Right lung (tissue), 5 donors: ENCODE results near the gene UROC1. TPM values are rescaled to one million over a fixed set of nuclear protein-coding genes. Genes with fewer than 3 reads are reported as not detected.

Experiments
- DNase-seq, 2 donors: peaks; one replicate each; pipeline ENCODE4 v3.0.0-alpha.2; 2013
- polyA plus RNA-seq, 5 donors: library from polyadenylated mRNA; unstranded; fragments of 120-200 nt; gene quantifications; one replicate each; pipeline versions ENCODE4 v1.2.1 to v1.2.3, GENCODE V29; 2013; ENCODE audit warnings: inconsistent platforms in 1 of 5, low replicate concordance in 1 of 5; ENCODE audit not compliant: insufficient read length in 5 of 5, insufficient read depth in 1 of 5

Gene UROC1
- polyA plus RNA-seq, 5 donors: 0.08 to 0.23 (median 0.17) TPM; not detected in 1

- no peak for DNase-seq
These were observed 56.0 kb downstream of the UROC1 start for GRCh38 chr3:126461450-126462070.

- no peak for DNase-seq
These were observed 57.2 kb downstream of the UROC1 start for GRCh38 chr3:126460381-126460780.

DNA sequence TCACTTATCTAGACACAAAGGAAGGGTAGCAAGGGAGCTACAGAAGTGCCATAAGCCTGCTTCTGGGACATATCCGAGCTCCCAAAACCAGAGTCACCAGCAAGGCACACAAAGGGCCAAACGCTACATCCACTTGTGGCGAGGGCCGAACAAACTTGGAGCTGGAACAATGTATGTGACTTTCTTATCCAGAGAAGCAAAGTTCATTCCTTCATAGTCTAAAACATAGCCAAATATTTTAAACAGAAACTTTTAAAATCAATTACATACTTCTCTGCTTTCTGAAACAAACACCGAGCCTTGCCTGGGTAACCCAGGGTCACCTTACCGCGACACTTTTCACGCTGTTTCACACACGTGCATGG lies 57.8 kb downstream of the UROC1 start:
- no peak for DNase-seq

GRCh38 chr3:126459111-126459762 lies 58.3 kb downstream of the UROC1 start:
- DNase-seq: no peak

GRCh38 chr3:126456766-126457388 lies 60.7 kb downstream of the UROC1 start:
- DNase-seq: no peak

GRCh38 chr3:126456211-126456610 lies 61.4 kb downstream of the UROC1 start:
- no peak for DNase-seq

DNA sequence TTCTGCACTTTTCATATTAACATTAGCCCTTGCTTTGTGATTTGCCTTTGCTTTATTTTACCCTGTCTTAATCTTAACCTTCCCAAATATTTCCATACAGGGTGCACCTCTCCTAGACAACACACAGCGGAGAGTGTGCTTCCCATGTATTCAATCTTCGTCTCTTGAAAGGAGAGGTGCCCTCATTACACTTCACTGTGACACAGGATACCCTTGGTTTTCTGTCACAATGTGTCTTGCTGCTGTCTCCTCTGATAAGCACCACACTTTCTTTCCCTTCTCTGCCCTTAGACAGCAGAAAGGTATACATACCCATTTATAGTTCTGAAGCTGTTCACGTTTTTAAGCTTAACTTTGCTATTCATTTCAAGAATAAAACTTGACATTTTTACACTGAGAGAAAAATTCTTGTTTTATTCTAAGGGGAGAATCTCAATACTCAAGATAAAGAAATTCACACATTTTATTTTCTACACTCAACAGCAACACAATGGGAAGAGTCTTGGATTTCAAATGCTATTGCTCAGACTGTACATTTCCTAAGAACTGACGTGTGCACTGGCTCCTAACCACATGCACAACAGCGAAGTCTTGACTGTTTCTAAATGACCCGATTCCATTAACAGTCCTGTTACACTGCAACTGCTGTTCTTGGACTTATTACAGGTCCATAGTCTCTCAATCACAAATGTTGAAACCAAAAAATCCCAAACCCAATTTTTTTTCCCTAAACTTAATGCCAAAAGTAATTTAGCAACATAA lies 63.0 kb downstream of the UROC1 start:
- no peak for DNase-seq

DNA sequence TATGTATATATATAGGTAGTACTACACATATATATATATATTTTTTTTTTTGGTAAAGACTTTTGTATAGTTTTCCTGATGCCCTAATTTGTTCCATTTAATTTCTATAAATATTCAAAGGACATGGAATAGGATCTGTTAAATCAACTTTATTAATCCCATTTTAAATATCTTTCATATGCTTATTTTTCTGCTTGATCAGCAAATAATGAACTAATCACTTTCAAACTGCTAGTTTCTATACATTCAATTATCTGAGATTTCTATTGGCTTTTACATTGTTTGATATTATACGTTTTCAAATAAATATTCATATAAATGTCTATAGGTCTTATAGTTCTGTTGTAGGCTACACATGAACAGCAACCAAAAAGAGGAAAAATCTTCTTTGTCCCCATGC lies 63.5 kb downstream of the UROC1 start:
- DNase-seq: no peak

DNA sequence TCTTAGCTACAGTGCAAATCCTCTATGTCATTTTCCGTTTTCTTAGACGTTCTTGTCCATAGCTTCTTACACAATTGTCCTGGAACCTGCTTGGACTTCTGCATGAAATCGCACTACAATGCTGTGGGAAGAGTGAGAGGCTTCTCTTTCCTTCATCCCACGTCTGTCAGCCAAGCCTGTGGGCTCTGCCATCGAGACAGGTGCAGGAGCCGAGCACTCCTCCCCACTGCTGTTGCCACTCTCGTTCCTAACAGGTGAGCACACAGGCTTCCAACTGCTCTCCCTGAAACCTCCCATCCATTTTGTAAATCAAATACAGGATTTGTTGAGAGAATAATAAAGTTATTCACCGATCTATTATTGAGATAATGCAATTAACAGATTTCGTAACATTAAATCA lies 65.4 kb downstream of the UROC1 start:
- DNase-seq: no peak

DNA sequence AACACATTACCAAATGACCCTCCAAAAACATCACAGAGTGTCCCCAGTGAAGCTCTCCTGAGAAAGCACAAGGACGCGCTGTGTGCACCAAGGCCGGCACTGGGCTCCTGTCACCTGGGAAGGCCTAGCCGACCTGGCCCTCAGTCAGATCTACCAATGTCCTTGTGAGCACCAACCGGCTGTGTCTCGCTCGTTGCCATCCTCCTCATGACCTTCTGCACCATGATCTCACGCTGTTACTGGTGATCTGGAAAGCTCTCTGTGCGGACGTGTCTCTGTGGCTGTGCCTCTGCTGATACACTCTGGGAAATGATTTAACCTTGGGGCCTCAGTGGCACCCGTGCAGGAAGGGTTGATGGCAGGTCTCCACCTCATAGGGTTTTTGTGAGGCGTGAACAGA lies 66.1 kb downstream of the UROC1 start:
- no peak for DNase-seq

- DNase-seq: no peak
These were observed 66.8 kb downstream of the UROC1 start for GRCh38 chr3:126450744-126451143.

DNA sequence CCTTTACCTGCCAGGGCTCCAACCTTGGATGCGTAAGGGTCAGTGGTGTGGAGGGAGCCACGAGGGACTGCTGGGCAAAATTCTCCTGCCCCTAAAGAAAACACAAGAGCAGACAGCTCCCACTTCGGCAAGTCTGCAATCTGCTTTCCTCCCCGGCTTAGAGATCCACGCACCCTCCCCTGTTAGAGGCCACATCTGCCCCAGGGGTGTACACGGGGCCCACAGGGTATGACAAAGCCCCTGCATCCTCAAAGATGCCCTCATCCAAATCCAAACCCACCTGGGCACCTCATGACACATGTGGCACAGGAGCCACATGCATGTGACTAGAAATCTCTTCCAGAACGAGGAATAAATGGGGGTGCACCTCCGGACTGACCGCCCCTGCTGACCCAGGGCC lies 67.4 kb downstream of the UROC1 start:
- no peak for DNase-seq

DNA sequence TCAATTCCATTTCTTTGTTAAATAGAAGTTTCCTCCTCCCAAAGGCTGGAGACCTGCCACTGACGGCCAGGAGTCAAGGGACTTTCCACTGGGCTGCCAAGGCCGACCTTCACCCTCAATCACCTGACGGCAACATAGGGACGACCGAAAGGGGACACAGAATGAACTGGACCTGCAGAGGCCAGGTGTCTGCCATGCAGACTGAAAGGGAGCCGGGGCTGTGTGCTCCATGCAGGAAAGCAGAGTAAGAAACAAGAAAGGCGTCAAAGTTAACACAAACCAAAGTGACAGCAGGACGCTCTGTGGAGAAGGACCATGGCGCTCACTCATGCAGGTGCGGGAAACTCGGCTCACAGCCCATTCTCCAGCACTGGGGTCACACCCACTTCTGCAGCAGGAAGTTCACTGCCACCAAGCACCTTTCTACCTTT lies 67.9 kb downstream of the UROC1 start:
- no peak for DNase-seq

DNA sequence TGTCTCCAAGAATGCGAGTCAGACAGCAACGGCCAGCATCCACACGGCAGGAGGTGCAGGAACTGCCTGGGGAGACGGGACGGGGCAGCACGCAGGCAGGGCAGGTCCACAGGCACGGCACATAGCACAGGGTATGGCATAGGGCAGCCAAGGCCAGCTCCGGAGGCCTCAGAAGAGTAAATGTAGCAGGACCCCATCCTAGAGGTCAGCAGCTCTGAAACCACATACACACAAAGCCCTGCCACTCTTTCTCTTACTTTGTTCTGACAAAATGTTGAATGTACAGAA lies 68.7 kb downstream of the UROC1 start:
- no peak for DNase-seq

DNA sequence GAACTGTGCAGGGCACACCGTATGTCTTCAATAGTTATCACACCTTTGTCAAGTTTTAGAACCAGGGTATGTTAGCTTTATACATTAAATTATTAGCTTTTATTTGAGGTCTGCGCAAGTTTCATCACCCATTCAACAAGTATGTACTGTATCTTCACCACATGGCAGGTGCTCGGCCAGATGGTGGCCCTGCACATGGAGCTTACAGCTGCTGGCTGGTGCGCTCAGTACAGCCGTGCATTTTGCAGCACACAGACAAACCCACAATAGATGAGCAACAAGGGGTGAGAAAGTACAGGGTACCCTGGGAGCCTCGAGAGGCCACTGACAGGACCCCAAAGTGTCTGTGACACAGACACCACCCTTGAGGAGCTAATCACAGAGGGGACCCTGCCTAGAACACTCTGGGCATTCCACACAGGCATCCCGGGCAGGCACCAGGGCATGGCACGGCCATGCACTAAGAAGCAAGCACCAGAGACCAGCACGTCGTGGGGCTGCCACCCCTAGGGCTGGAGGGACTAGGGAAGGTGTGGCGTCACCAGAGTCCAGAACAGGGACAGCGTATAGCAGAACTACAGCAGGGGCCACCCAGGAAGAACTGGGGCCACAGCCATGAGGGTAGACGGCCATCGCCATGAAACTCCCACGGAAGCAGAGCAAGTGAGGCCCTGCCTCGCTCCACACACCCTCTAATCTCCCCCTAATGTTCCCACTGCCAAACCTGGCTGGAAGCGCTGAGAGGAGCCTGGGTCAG lies 69.3 kb downstream of the UROC1 start:
- no peak for DNase-seq

GRCh38 chr3:126447456-126448106 lies 70.0 kb downstream of the UROC1 start:
- no peak for DNase-seq

- DNase-seq: no peak
These were observed 70.8 kb downstream of the UROC1 start for GRCh38 chr3:126446791-126447190.

DNA sequence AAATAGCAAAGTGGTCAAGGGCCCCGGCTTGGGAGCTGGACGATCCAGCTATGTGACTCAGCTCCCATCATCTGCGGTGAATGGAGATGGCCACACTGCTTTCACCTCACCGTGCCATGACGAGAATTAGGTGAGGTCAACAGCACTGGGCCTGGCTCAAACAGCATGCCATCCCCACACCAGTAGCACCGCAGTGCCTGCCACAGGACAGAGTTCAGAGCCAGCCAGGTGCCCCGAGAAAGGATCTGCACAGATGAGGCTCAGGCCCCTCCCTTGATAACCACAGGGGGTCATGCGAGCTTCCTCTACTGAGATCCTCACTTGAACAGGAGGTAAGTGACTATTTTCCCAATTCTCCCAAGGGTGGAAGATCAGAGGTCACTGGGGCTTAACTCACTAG lies 71.3 kb downstream of the UROC1 start:
- no peak for DNase-seq

DNA sequence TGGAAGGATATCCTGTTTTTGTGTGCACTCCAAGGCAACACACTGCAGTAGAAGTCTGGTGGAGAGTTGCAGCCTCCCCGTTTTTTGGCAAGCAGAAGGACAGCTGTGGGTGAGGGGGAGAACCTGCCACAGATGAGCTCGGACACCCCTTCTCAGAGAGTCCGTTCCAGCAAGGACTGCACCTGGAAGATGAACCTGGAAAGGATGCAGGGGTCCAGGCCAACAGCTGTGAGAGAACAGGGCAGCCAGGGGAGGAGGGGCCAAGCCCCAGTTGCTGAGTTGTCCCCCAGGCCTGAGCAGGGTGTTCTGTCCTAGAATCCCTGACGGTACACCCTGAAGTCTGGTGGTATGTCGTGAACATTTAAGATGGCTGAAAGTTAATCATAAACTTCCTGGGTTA lies 72.1 kb downstream of the UROC1 start:
- no peak for DNase-seq

DNA sequence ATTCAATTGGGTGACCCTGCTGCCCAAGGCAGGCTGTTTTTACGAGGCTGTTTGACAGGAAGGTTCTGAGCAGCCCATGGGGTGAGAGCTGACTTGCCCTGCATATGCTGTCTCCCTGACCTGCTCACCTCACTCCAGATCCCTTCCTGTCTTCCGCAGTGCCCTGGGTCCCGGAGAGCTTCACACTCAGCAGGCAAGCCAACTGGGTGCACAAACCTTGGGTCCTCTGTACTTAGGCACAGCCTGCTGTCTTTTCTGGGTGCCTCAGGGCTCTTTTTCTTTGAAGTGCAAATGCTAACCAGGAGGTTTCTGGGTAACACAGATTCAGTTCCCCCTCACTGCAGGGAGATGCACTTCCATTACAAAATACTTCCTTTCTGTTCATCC lies 74.7 kb downstream of the UROC1 start:
- DNase-seq: no peak

- DNase-seq: peak; percentile 75 to 79
These were observed 75.3 kb downstream of the UROC1 start for GRCh38 chr3:126442094-126442855.
